NB4 (cell line): ENCODE results near the gene DAGLA.

Experiments used
- DNase-seq: peaks from one replicate; pipeline ENCODE4 v3.0.0; 2010; ENCODE audit warnings: low read depth
- H3K4me3 ChIP-seq: one replicate; pipeline ENCODE4 v1.5.1; 2011; ENCODE audit warnings: mild to moderate bottlenecking, low read depth, low read length, moderate library complexity
- MYC ChIP-seq: IDR thresholded peaks from 2 replicates; pipeline ENCODE4 v1.6.1; 2011; ENCODE audit warnings: low read depth, low read length
- POLR2A ChIP-seq: IDR thresholded peaks from 2 replicates; pipeline ENCODE4 v1.6.1; 2011; ENCODE audit warnings: mild to moderate bottlenecking; ENCODE audit not compliant: insufficient read length; ENCODE audit errors: extremely low read depth
- TF ChIP-seq, protein P1 (sequence below): IDR thresholded peaks from one replicate; pipeline ENCODE4 v1.5.1; 2012; ENCODE audit warnings: low read depth, low read length
- TF ChIP-seq, protein P2 (sequence below): IDR thresholded peaks from 2 replicates; pipeline ENCODE4 v1.6.1; 2011; ENCODE audit warnings: low read depth, low read length

Gene DAGLA

DNA sequence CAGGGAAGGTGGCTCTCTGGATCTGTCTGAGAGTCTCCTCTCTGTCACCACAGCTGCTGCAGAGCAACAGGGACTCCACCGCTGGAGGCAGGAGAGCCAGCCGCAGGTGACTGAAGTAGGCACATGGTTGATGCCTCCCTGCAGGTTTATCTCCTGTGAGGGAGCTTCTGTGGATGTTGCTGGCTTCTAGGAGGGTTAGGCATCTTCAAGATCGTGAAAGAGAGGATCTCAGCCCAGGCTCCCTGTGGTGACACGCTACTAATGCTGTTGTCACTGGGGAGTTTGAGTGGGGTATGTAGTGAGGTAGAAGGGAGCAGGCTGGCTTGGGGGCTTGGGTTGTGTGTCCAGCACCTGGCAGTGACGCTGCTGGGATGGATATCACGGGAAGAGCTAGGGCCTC lies 34.1 kb downstream of the DAGLA start:
- no peak overlapping the region for H3K4me3 ChIP-seq
- no peak for DNase-seq
- TF ChIP-seq POLR2A (no peak), MYC (no peak)
- TF ChIP-seq, protein P1, sequence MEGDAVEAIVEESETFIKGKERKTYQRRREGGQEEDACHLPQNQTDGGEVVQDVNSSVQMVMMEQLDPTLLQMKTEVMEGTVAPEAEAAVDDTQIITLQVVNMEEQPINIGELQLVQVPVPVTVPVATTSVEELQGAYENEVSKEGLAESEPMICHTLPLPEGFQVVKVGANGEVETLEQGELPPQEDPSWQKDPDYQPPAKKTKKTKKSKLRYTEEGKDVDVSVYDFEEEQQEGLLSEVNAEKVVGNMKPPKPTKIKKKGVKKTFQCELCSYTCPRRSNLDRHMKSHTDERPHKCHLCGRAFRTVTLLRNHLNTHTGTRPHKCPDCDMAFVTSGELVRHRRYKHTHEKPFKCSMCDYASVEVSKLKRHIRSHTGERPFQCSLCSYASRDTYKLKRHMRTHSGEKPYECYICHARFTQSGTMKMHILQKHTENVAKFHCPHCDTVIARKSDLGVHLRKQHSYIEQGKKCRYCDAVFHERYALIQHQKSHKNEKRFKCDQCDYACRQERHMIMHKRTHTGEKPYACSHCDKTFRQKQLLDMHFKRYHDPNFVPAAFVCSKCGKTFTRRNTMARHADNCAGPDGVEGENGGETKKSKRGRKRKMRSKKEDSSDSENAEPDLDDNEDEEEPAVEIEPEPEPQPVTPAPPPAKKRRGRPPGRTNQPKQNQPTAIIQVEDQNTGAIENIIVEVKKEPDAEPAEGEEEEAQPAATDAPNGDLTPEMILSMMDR: no peak
- TF ChIP-seq, protein P2, sequence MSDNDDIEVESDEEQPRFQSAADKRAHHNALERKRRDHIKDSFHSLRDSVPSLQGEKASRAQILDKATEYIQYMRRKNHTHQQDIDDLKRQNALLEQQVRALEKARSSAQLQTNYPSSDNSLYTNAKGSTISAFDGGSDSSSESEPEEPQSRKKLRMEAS: no peak

DNA sequence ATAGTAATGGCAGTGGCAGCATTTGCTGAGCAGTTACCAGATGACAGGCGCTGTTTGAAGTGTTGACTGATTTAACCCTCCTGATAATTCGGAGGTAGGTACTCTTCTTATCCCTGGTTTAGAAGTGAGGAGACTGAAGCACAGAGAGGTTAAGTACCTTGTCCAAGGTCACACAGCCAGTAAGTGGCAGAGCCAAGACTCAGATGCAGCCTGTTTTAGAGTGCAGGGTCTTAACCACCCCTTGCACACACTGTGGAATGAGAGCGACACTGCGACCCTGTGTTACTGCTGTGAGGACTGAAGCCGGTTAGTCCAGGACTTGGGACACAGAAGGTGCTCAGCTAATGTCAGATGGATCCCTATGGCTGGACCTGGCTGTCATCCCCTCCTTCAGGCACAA lies 34.7 kb downstream of the DAGLA start:
- no peak overlapping the region for H3K4me3 ChIP-seq
- TF ChIP-seq MYC: no peak
- no peak for TF ChIP-seq POLR2A
- TF ChIP-seq, protein P2: no peak
- TF ChIP-seq, protein P1: no peak
- DNase-seq: no peak

DNA sequence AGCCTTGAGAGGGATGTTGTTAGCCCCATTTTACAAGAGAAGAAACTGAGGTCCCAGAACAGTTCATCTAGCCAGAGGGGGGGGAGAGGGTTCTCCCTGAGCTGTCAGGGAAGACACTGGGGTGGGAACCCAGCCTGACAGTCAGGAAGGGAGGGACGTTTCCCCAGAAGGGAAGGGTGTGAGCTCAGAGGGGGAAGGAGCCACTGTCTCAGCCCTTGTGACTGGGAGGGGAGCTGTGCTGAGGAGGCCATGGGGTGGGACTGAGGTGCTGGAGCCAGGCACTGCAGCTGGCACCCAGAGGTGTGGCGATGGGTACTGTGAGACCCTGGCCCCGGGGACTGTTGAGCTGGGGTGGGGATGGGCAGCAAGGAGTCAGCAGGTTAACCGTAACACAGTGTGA lies 35.7 kb downstream of the DAGLA start:
- no peak for TF ChIP-seq POLR2A
- TF ChIP-seq, protein P1: no peak
- TF ChIP-seq, protein P2: no peak
- no peak for TF ChIP-seq MYC
- H3K4me3 ChIP-seq: no peak overlapping the region
- DNase-seq: peak; percentile 39

DNA sequence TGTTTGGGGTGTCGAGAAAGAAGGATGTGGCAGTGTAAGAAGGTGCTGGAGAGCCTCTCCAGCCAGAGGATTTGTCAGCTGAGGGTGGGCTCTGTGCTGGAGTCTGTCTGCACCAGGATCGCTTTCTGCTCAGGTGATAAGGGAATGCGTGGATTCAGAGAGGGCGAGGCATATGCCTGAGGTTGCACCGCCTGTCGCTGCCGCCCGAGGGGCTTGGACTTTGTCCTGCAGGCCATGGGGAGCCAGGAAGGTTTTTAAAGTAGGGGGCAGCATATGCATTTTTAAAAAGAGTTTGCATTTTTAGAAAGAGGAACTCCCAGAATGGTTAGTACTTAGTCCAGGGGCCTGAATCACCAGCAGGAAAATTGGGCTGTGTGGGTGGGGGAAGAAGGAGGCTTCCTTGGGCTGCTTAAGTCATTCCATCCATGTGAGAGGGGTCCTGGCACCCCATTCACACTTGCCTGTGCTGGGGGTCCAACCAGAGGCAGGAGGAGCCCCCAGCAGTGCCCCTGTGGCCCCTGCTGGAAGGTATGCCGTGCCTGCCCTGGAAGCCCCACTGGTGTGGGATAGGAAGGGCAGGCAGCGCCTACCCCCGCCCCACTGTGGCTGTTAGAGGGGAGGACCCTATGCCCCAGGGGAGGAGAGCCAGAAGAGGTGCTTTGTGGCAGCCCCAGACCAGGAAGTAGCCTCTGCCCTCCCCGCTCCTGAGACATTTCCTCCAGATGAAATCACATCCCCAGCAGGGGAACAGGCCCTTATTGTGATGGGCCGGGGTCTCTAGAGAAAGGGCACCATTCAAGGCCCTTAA lies 36.5 kb downstream of the DAGLA start:
- no peak overlapping the region for H3K4me3 ChIP-seq
- peak; percentile 78 for DNase-seq
- TF ChIP-seq, protein P2: no peak
- no peak for TF ChIP-seq POLR2A
- TF ChIP-seq, protein P1: no peak
- no peak for TF ChIP-seq MYC

DNA sequence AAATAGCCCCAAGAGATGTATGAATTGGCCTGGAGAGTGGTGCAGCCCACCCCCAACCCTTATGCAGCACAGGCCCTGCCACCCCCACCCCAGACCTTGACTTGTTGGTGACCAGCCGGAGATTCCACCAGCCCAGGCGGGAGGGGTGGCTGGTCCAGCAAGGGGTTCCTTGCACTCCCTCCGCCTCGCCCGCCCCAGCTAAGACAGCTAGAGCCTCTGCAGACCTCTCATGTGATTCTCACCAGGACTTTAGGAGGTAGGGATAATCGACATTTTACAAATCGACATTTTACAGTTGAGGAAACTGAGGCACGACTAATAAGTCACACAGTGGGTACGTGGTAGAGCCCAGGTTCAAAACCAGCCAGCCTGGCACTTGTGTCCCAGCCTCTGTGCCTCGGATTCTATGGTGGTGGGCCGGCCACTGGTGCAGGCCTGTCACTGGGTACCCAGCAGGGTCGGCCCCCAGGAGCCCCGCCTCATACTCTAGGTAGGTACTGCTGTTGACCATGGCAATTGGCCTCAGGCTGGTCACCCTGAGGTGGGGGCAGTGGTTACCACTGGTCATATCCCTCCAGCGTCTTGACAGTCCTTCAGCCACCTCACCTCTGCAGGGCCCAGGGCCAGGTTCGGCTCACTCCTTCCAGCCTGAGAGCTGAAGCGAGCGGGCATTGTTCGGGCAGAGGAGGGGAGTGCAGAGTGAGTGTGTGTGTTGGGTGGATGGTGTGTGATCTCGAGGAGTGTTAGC lies 37.3 kb downstream of the DAGLA start:
- no peak for DNase-seq
- no peak overlapping the region for H3K4me3 ChIP-seq
- TF ChIP-seq, protein P1: no peak
- TF ChIP-seq MYC (no peak), POLR2A (no peak)
- TF ChIP-seq, protein P2: no peak
